ENCODE results near the gene DNALI1.

The DNALI1 gene

DNA sequence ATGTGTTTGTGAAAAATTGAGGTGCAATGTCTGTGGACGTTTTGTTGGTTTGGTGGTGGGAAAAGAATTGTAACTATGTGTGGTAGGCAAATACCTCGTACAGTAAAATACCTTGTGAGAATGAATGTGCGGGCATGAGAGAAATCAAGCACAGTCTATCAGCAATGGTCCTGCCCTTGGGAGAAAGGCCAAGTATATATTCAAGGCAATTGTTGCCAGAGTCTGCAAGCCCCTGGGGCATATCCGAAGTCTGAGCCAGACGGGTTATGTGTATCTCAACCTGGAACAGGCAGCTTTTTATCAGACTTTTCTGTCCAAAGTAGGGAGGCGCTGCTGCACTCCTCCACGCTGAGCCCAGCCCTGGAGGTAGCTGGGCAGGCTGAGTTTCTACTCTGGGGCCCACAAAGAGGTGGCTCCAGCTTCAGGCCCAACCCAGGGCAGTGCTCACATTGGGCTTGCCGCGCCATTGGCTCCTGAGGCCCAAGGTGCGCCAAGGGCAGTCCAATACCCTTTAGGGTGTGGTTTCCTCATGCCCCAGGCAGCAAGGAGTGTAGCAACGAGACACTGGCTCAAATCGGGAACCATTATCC, 48.4 kb downstream of the DNALI1 start:
- no peak for DNase-seq

GRCh38 chr1:37605806-37606474, 49.2 kb downstream of the DNALI1 start:
- no peak for DNase-seq

DNA sequence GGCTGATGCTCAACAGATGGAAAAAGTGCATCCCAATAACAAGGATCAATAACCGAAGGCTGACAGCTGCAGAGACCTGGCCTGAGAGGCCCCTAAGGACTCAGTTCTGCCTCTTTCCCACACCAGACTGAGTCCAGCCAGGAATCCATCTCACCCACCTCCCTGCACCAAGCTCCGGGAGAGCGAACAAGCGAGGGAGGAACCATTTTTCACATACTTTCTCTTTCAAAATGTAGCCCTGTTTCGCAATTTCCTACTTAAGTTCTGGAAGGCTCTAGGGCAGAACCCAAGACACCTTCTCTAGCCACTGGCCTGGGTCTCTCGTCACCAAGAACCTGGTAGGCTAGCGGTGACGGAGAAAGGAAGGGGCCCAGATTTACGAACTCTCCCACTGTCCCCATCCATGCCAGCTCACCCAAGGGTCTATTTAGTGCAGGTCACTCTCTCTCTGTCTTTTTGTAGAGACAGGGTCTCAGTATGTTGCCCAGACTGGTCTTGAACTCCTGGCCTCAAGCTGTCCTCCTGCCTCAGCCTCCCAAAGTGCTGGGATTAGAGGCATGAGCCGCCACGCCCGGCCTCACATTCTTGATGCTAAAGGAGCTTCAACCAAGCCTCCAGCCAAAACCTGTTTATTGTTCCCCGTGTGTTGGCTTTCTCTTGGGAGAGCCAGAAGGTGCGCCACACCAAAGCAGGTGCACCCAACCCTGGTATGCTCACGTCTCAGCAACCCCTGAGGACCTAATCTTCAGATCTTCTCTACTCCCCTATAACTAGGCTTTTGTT, 49.9 kb downstream of the DNALI1 start:
- DNase-seq: no peak

GRCh38 chr1:37609002-37609401, 52.3 kb downstream of the DNALI1 start:
- no peak for DNase-seq

GRCh38 chr1:37609994-37610393, 53.3 kb downstream of the DNALI1 start:
- no peak for DNase-seq

DNA sequence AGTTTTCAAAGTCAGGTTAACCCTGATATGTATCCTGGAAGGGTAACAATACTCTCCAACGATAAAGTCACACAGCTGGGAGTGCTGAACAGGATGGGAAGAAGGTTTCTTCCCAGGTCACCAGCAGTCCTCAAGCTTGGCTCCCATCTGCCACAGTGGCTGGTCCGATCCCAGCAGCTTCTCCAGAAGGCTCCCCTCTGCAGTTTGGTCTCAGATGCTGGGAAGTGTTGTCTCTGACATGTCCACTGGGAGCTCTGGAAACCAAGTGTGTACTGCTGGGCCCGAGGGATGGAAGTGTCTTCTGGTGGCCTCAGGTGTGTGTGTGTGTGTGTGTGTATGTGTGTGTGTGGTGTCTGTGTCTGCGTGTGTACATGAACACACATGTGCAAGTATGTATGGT, 55.4 kb downstream of the DNALI1 start:
- DNase-seq: no peak

GRCh38 chr1:37614105-37614504, 57.4 kb downstream of the DNALI1 start:
- DNase-seq: no peak

DNA sequence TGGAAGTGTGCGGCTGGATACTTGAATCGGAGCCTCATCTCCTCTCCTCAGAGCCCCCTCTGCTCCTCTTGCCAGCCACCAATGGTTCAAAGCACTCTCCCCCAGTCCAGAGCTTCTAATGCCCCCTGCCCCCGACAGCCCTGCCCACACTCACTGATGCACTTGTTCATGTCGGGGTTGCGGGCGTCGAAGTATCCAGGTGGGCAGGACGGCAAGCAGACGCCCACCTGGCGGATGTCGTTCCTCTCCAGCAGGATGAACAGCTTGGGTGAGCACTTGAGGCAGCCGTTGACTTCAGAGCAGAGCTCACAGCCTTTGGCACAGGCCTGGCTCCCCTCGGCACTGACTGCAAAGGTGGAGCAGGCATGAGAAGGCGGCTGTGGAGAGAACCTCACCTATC, 59.6 kb downstream of the DNALI1 start:
- DNase-seq: no peak
